GF-D8 (cell line): ENCODE measurements around the gene TNNI3K.
A peak's percentile ranks its signal among the peaks of the same experiment; 100 is the strongest.

ENCODE experiments used
- DNase-seq: peaks from one replicate; lab custom pipeline; 2025; lab: John Stamatoyannopoulos, UW

TNNI3K gene

DNA sequence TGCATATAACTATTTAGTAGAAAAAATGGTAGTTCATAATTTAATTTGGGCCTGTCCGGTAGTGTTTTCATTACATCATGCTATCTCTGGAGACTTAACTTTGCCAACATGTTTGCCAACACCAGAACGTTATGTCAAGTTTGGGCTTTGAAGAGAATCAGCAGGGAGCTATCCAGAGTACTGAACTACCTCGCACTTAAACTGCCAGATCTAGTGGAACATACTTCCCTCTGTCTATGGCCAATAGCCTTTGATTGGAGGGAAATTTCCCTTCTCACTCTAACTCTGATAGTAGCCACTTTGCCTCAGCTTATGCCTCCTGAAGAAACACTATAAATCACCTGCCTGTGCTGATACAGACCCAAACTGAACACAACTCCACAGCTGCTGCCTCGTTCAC, 267.2 kb downstream of the TNNI3K start:
- no peak for DNase-seq

GRCh38 chr1:74502858-74503257, 267.7 kb downstream of the TNNI3K start:
- DNase-seq, result no peak

- peak; percentile 1 for DNase-seq
These were observed 269.1 kb downstream of the TNNI3K start for GRCh38 chr1:74504125-74504932.

GRCh38 chr1:74504933-74505512, 269.8 kb downstream of the TNNI3K start:
- no peak for DNase-seq

- no peak for DNase-seq
These were observed 270.9 kb downstream of the TNNI3K start for GRCh38 chr1:74505928-74506710.

DNA sequence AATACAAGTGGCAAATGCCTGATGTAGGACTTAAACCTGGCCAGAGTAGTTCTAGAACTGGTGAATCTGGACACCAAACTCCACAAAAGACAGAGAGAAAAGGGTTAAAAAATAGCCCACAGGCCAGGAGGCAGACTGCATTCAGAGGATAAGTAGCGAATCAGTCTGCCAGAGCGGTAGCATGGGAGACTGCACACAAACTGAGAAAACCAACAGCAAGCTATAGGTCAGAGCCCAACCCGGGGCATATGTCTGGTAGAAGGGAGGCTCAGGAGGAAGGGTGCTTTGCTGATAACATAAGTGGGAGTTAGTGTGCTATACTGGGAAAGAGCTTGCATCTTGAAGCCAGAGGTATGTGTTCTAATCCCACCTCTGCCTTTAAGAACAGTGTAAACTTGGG, 273.3 kb downstream of the TNNI3K start:
- no peak for DNase-seq

DNA sequence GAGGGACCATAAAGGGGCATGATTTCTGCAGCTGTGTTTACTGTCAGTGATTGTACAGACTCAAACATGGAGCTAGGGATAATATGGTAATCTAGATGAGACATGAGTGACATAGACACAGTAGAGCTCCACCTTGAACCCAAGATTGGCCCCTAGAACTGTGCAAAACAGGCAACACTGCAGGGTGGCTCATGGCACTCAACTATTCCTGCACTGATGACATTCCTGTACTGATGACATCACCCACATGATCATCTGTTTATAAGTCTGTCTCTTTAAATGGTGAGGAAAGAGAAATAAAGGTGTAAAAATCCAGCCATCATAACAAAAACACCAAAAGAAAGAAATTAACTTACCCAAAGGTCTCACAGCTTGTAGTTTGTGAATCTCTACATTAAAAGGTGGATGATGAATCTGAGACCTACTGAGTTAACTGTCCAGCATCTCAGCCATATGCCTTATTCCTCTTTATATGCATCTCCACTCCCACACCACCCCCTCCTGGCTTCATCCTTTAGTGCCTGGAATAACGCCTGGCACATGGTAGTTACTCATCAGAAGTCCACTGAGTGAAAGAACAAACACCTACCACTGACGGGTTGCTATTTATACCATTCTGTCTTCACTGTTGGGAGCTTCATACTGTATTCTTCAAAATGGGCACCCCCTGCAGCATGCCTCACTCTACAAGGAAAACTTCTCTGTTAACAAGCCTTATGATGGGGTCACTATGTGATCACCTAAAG, 277.2 kb downstream of the TNNI3K start, which contains the start of gene LRRC53:
Gene LRRC53 (minus strand): TSS at position 442 of the 746 bp plus-strand sequence. CDS start 29,262 bp downstream, outside the sequence.
- DNase-seq, result no peak

DNA sequence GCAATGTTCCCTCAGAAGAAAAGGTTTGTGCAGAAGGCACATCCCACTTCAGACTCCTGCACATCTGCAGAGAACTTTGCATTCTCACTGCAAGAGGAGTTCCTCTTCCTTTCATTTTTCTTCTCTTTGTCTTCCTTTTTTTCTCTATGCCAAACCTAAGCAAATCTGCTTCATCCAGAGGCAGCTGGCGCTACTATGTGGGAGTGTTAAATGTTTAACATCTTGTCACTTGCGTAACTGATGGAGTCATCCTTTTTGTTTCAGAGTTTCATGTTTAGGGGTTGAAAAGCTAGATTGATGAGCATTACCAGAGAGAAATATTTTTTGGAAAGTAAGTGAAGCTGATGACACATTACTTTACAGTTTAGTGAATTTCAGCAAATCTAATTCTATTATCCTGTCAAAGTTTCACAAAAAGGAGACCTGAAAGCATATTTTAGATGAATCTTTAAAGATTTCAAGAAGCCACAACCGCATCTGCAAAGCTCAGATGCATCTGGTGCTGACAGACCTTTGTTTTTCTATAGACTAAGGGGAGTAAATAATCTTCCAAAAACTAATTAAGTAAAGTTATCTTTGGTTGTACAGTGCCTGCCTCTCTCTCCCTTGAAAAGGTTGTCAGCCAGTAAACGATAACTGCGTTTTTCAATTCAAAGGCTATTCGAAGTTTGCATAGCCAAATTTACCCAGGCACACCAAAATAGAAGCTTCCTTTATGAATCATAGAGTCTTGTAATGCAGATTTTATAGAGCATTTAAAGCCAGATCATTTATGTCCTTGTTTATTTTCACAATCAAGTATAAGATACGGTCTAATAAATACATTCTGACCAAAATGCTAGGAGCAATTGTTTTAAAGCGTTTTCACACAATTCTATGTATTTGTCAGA, 278.5 kb downstream of the TNNI3K start:
- DNase-seq, result no peak

DNA sequence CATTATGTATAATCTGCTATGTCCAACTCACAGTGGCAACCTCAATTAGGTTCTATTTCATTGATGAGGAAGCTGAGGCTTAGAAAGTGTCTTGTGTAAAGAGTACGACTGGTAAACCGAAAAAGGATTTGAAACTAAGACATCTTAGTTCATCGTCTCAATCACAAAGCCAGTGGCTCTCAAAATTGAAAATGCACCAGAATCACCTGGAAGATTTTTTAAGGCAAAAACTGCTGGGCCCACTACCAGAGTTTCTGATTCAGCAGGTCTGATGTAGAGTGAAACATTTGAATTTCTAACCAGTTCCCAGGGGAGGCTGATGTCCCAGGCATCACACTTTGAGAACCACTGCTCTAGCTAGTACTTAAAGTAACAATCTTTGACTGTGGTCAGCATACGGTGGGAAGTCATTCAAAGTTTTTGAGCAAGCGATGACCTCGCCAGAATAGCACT, 282.4 kb downstream of the TNNI3K start:
- no peak for DNase-seq

DNA sequence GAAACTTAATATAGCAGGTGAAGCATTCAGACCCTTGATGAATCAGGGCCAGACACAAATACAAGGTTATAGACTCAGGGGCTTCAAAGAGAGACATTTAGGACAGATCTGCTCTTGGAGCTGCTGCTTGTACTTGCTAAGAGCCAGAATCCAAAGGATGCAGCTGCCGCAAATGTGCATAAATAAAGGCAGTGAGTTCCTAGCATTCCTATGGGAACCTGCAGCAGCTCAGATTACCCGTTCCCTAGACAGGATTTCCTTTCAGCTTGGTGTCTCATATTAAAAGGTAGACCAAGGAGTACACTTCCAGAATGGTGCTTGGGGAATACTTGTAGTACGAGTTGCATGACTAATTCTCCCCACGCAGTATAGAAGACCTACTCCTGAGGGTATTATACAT, 287.0 kb downstream of the TNNI3K start:
- no peak for DNase-seq

DNA sequence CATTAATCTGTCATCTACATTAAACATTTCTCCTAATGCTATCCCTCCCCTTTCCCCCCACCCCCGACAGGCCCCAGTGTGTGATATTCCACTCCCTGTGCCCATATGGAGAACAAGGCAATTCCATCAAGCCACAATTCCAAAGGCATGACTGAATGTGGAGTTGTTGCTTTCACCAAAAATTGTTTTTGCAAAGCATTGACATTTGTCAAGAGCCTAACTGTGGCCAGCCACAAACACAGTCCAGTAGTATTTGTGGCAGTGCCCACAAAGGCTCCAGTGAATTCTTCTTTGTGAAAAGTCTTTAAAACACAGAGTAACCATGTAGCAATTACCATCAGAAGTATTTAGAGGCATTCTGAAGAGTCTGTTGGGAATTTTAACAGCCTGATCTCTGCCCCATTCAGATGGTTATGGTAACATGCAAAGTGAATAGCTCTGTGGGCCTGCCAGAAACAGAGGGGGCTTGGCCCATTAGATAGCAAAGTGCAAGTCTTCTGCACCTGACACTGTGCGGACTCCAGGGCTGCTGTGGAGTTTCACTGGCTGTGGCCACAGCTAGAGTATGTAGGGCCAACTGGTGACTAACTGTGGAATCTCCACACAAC, 288.8 kb downstream of the TNNI3K start:
- DNase-seq, result no peak

GRCh38 chr1:74526708-74527107, 291.5 kb downstream of the TNNI3K start:
- DNase-seq, result no peak

DNA sequence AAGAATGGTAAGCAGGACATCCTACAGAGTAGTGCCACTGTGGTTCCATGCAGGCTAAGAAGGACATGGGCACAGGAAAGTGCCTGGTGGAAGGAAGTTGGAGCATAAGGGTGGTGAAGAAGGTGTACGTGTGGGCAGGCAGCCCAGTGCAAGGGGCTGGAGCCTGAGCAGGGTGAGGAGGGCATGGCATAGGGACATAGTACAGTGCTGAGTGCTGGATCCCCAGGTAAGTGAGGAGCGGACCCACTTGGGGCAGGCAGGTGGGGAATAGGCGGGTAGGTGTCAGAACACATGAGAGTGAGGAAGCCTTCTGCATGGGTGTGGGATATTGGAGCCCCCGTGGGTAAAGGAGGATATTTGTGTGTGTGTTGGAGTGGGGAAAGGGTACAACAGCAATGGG, 292.9 kb downstream of the TNNI3K start:
- no peak for DNase-seq

DNA sequence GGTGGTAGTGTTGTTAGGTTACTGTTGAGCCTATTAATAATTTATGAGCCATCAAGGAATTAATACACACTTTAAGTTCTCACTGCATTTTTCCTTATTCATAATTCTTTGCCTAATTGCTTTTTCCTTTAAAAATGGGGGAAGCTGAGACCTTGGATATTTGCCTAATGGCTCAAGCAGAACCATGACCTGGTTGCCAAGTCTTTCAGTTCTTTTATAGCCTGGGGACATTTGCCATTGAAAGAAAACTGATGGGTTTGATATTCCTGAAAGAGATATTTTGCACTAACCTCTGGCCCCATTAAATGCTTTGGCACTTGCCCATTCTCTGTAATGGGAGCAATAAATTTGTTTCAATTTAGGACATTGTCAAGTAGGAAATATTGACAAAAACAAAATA, 295.7 kb downstream of the TNNI3K start:
- no peak for DNase-seq

- DNase-seq, result no peak
These were observed 296.6 kb downstream of the TNNI3K start for GRCh38 chr1:74531796-74532195.

- DNase-seq, result no peak
These were observed 299.1 kb downstream of the TNNI3K start for GRCh38 chr1:74534241-74534640.

- no peak for DNase-seq
These were observed 310.6 kb downstream of the TNNI3K start for GRCh38 chr1:74545821-74546220.

DNA sequence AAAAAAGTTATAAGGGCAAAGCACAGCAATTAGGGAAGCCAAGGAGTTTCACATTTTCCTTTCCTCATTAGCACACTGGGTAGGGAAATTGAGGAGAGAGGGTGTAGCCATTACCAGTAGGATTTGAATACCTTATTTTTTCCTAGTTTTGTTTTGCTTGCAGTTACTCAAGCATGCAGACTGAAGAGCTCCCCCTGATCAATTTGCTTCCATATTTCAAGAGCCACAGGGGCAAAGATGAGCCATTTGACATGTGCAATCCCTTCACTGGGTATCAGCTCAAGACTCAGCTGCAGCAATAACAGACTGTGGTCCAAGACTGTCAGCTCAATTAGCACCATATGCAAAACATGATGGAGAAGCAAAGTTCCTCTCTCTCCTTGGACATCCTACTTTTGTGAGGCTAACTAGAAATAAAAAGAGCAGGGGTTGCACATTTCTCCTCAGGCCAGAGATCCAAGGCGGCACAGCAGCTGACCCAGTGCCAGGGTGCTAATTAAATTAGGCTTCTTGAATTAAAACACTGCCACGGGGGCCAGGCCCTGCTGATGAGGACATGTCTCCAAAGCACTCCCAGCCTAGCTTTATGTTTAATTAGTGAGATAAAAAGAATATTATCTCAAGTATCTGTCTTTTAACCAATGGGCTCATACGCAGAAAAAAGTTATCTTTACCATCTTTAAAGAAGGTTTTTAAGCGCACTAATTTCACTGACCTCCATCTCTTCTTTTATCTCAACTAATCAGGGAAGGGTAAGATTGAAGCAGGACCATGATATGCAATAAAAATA, 314.0 kb downstream of the TNNI3K start:
- no peak for DNase-seq

- no peak for DNase-seq
These were observed 314.7 kb downstream of the TNNI3K start for GRCh38 chr1:74549932-74550331.
